Raji (cell line): ENCODE data around the gene PTPRE.

Experiments
- POLR2A ChIP-seq: IDR thresholded peaks from 2 replicates; pipeline ENCODE4 v1.6.1; 2011; ENCODE audit warnings: low read depth, low read length, control low read depth; ENCODE audit not compliant: insufficient read depth

The PTPRE gene

GRCh38 chr10:128000471-128001362 lies 93.8 kb downstream of the PTPRE start:
- no peak for TF ChIP-seq POLR2A

- no peak for TF ChIP-seq POLR2A
Measured at GRCh38 chr10:128001363-128001745, 94.5 kb downstream of the PTPRE start.

DNA sequence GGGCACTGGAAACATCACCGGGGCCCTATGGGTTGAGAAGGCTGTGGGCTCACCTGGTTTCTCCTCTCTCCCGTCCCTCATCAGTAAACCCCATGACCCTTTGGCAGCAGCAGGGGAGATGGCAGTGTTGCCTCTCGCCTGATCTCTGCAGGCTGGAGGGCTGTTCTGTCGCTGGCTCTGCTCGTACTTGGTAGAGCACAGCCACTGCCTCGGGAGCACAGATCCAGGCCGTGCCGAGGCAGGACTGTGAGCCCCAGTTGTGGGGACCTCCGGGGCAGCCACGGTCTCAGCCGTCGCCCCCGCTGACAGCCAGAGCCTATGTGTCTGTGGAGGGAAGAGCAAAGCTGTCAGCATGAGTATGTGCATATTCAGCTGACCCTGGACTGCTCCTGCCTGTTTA lies 94.9 kb downstream of the PTPRE start:
- TF ChIP-seq POLR2A: no peak

DNA sequence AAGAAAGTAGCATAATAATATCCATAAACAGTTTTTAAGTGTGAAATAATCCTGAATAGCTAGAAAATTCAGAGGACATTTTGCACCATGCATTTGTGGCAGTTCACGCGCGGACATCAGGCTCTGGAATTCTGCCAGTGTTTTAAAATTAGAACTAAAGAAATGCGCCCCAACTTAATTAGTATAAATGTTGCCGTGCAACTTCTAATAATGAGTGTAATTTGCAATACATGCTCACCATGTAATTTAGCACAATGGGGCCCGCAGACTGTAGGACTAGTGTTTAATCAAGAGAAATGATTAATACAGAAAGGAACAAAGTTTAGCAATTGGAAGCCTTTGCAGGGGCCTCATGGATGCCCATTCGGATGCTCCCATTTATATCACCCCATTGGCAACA lies 96.6 kb downstream of the PTPRE start:
- TF ChIP-seq POLR2A: no peak

- TF ChIP-seq POLR2A: no peak
Measured at GRCh38 chr10:128005858-128006257, 99.0 kb downstream of the PTPRE start.

GRCh38 chr10:128007056-128007455 lies 100.2 kb downstream of the PTPRE start:
- TF ChIP-seq POLR2A: no peak

- no peak for TF ChIP-seq POLR2A
Measured at GRCh38 chr10:128007971-128008370, 101.1 kb downstream of the PTPRE start.

DNA sequence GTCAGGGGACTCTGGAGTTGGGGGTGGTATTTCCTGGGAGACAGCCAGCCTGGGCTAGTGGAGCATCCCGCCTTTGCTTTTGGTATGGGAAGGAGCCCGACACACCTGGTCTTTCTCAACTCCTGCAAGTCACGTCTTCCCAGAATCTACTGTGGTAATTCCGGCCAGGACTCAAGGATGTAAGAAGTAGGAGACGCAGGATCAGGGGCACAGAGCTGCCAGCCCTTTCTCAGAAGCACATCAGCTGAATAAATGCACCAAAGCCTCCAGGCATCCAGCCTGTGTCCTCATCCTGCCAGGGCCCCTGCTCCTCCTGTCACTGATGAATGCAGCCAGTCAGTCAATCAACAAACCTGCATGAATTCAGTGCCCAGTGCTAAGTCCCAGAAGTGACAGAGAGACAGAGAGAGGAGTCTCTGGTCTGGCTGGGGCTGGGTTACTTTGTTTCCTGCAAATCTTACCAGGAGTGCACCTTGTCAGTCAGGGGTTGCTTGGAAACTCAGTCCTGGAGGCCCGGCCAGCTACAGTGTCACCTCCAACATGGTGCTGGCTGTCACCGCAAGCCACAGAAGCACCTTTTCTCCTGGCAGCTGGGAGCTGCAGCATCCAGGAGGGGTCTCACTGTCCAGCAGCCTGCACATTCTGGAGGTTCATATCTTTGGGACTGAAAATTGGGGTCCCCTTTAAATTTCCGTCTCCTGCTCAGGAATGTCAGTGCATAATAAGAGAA lies 101.8 kb downstream of the PTPRE start:
- no peak for TF ChIP-seq POLR2A

GRCh38 chr10:128009372-128010126 lies 102.6 kb downstream of the PTPRE start:
- no peak for TF ChIP-seq POLR2A

- no peak for TF ChIP-seq POLR2A
Measured at GRCh38 chr10:128011059-128011979, 104.4 kb downstream of the PTPRE start.

DNA sequence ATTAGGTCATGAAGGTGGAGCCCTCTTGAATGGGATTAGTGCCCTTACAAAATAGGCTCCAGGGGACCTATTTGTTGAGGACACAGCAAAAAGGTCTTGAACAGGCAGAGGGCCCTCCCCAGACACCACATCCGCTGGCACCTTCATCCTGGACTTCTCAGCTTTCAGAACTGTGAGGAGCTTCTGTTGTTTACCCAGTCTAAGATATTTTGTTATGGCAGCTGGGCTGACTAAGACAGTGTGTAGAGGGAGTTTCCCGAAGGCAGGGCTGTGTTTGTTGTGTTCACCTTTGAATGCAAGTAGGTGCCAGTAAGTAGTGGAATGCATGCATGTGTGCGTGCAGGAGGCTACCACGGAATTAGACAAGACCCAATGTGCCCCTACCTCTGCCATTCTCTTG lies 106.7 kb downstream of the PTPRE start:
- TF ChIP-seq POLR2A: no peak

- no peak for TF ChIP-seq POLR2A
Measured at GRCh38 chr10:128014236-128014635, 107.3 kb downstream of the PTPRE start.

DNA sequence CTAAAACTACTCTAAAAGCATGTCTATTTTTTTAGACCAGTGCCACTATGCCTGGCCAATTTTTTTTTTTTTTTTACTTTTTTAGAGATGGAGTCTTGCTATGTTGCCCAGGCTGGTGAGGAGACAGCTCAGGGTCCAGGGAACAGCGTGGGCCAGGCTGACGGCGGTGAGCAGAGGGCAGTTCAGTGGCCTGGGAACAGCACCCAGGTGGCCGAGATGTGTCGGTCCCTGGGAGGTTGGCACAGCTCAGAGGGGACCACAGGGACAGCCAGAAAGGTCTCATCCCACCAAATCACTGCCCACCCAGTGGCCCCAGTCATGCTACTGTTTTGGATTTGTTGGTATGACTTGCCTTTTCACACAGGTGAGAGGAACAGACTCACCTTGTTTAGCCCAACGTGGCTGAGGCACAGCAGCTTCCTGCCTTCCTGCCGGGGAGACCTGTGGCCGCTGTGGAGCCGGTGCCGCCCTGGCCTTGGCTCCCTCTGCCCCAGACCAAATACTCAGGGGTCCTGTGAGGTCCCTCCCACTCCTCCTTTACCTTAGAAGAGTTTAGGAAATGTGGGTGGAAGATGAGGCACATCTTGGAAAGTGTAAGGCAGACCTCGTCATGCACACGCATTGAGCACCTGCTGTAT lies 109.6 kb downstream of the PTPRE start:
- TF ChIP-seq POLR2A: no peak

DNA sequence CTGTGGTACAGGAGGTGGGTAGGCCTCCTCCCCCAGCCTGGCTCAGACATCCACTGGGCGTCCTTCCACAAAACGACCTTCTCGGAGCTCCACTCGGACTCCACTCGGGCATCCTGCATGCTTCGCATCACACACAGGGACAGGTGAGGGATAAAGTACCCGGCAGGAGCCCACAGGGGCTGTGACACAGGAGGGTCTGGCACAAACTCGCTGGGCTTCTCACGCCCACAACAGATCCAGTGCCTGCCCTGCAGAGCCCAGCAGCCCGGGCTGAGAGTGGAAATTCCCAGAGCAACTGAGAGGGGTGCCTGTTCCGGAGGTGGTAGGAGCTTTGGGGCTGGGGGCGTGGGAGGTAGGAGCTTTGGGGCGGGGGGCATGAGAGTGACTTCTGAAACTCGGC lies 110.9 kb downstream of the PTPRE start:
- no peak for TF ChIP-seq POLR2A
